LoVo (cell line): ENCODE data around the gene USP46.

Source experiments
- DNase-seq: peaks from one replicate; pipeline ENCODE4 v3.0.0-alpha.2; 2016; ENCODE audit warnings: low spot score

The USP46 gene, protein sequence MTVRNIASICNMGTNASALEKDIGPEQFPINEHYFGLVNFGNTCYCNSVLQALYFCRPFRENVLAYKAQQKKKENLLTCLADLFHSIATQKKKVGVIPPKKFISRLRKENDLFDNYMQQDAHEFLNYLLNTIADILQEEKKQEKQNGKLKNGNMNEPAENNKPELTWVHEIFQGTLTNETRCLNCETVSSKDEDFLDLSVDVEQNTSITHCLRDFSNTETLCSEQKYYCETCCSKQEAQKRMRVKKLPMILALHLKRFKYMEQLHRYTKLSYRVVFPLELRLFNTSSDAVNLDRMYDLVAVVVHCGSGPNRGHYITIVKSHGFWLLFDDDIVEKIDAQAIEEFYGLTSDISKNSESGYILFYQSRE

DNA sequence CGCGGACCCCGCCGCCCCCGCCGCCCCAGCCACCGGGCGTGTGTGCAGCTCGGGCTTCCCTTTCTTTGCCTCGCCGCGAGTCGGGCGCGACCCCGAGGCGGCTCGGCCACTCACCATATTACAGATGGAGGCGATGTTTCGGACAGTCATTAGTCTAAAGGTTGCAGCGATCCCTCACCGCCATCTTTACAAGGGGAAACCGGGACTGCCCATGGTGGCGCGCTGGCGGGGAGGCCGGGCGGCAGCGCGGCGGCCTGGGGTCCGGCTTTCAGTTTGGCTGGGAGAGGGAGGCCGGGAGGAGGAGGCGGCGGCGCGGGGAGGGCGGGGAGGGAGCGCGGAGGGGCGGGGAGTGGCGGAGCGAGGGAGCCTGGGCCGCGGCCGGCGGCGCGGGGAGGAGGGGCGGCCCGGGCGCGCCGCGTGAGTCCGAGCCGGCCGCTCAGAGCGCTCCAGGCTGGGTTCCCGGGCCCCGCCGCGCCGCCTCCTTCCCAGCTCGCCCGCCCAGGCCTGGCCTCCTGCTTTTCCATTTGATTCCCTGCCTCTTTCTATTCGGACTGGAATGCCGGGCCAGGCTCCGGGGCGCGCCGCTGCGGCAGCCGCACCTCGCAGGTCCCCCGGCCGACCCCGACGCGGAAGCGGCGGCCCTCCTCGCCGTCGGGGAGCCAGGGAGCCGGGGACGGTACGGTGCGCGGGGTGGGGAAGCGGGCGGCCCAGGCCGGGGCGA, at the start of gene USP46:
Gene USP46, minus strand, starts transcription at position 301 of the 721 bp plus-strand sequence. Its CDS starts 151 bp downstream, at position 150.
- DNase-seq, result peak; percentile 76

DNA sequence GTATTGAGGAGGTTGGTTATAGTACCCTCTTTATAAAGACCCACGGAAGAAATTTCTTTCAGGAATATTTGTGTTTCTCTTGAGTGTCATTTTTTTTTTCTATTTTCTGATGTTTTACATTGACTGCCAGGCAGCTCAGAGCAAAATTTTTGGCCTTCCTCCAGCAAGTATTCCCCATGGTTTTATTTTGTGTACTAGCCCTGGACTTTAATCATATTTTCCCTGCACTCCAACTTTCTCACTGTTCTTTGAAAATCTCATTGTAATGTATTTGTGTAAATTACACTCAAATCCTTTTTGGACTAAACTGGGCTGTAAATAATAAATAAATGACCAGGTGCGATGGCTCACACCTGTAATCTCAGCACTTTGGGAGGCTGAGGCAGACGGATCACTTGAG, 45.6 kb upstream of the USP46 start:
- DNase-seq, result no peak

DNA sequence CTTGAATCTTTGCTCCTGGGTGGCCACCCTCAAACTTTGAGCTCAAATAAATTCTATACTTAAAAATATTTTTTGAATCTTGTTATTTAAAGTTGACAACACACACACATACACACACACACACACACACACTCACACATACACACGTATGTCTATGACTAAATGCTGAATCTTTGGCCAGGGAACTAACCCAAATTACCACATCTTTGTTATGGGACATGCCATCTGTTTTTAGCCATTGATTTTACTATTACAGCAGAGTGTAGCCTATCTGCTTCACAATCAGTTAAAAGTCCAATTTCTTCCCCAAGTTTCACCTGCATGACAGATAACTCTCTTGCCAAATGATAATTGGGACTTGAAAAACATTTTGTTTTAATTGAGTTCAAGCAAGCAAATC, 45.0 kb upstream of the USP46 start:
- no peak for DNase-seq

DNA sequence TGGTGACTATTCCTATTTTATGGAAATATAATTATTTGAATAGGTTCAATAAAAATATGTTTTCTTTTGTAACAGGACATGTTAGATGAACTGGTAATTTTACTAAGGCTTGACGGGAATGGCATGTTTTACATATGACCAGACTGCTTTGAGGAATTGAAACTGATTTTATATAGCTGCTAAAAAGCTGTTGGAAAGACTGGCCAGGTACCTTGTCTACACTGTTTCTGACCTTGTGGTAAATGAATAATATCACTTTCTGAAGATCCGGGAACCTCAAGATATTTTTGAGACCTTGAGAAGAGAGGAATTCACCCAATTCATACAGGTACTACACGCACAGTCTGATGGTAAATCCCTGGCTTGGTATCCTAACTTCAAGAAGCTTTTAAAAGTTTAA, 42.1 kb upstream of the USP46 start:
- no peak for DNase-seq

DNA sequence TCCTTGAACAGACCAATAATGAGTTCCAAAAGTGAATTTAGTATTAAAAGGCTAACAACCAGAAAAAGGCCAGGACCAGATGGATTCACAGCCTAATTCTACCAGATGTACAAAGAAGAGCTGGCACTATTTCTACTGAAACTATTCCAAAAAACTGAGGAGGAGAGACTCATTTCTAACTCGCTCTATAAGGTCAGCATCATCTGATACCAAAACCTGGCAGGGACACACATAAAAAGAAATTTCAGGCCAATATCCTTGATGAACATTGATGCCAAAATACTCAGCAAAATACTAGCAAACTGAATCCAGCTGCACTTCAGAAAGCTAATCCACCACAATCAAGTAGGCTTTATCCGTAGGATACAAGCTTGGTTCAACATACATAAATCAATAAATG, 35.8 kb upstream of the USP46 start:
- DNase-seq, result no peak

DNA sequence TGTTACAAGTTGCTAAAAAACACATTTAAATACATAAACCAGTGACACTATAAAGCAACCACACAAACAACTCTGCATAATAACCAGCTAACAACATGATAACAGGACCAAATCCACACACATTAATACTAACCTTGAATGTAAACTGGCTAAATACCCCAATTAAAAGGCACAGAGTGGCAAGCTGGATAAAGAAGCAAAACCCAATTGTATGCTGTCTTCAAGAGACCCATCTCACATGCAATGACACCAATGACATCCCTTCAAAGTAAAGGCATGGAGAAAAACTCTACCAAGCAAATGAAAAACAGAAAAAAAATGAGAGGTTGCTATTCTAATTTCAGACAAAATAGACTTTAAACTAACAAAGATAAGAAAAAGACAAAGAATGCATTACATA, 34.4 kb upstream of the USP46 start:
- no peak for DNase-seq

DNA sequence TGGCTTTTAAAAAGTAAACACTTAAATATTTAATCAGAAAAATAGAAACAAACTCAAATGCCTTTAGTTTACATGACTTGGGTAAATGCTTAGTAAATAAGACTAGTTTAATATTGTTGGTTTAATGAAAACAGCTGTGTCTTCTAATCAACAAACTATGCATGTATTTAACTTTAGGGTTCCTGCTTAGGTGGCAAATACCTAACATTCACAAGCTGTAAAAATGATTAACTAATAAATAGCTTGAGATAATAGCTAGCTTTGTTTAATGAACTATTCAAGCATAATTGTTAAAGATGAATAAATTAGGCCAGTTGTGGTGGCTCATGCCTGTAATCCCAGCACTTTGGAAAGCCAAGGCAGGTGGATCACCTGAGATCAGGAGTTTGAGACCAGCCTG, 30.0 kb upstream of the USP46 start:
- no peak for DNase-seq

DNA sequence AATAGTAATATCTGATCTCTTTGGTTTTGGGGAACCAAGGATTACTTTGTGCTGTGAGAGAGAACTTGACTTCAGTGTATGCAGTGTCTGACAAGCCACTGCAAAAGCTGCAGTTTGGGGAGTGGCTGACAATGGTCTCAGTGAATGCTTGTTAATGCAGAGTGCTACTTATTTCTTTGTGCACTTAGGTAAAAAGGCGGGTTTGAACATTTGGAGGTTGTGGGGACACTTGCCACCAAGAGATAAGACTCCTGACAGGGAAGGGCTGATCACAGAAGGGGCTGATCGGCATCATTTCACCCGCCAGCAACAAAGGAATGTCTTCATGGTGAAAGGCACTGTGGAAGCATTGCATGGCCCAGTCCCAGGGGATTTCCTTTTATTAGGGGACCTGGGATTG, 28.6 kb upstream of the USP46 start:
- no peak for DNase-seq

DNA sequence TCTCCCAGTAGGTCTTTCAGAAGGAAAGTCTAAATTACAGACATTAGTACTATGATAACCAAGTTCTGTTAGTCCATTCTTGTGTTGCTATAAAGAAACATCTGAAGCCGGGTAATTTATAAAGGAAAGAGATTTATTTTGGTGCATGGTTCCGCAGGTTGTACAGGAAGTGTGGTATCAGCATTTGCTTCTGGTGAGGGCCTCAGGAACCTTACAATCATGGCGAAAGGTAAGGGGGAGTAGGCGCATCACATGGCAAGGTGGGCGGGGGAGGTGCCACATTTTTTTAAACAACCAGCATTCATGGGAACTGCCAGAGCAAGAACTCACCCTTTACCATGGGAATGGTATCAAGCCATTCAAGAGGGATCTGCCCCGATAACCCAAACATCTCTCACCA, 26.2 kb upstream of the USP46 start:
- no peak for DNase-seq

DNA sequence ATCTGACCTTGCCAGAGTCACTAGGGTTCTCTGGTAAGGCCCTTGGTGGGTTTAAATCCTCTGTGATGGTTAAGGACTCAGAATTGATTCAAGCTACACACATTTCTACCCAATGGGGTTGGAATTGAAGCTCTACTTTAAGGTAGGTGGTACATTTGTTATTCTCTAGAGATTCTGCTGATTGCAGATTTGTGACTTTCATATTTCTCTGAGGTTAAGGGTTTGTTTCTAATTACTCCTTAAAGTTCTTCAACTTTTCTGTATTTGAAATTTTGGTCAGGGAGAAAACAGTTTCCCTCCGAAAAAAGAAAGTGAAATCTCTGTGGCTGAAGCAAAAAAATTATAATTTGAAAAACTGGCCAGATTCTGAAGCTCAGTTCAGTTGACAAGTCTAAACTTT, 25.8 kb upstream of the USP46 start:
- no peak for DNase-seq

DNA sequence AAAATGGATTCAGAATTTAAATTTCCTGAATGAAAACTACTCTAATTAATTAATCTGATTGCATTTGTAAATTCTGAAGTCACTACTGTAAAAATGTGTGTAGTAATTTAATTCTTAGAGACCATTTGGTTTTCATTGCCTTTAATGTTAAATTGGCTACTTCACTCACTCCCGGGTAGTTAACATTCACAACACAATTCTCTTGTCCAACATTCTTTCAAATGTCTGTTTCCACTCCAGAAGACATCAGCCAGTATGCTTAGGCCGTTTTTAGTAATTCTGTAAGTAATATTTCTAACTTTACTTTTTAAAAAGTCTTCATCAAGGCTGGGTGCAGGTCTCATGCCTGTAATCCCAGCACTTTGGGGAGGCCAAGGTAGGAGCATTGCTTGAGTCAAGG, 21.3 kb upstream of the USP46 start:
- DNase-seq, result no peak

DNA sequence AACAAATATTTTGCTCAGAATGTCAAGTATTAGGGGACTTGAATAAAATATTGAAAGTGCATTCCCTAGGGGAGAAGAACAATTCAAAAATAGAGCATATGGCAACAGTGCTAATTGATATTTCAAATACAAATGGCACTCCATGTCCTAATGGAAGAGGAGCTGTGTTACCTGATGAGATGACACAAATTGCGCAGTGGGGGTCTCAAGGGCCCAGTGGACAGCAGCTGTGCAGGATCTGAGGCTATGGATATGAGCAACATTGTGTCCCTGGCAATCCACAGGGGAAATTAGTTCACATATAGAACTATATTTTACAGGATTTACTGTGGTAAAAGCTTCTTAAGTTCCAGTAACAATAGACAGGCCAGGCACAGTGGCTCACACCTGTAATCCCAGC, 17.4 kb upstream of the USP46 start:
- no peak for DNase-seq

DNA sequence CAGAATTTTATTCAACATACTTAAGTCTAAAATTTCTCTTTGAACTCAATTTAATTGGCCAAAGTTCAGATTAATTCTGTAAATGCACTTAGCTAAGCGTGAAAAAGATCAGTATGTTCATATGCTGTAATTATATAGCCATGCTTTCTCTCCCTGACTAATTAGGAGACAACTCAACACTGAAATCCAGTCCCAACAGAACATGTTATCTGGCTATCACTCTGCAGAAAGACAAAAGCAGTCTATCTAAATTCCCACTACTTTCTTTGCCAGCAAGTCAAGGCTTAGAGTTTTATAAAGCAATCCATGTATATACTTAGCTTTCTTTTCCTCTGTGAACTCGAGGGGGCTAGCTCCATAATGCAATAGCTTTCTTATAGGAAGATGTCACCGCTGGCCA, 16.0 kb upstream of the USP46 start:
- no peak for DNase-seq

DNA sequence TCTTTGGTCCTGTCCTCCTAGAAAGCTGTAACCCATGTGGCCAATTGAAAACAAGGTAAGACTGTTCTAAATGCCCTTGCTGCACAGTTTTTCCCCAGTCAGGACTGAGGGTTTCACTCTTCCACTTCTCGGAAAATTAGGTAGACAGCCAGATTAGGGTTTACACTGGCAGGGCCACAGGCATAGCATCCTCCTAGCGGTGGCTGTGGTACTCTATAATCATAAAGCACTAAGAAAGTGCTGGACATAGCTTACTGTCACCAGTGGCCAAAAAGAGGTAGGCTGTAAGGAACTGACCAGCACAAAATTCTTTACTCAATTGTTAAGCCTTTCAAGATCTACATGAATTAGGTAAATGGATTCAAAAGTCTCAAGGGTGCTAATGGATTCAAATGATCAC, 11.6 kb upstream of the USP46 start:
- no peak for DNase-seq

DNA sequence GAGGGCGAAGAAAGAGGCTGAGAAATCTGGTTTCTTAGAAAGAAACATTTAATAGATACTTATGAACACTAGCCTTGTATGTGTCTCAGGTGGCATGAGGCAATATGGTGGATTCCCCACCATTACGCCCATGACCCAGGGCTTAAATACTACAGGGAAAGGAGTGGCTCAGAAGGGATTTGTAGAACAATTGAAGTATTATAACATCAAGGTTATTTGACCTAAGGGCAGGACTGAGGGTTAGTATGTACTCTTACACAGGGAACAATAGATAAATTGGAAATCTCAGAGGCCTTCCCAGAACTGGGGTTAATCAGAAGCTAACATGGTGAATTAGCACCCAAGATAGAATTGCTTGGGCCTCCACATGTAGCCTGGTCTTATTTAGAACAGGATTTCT, 11.0 kb upstream of the USP46 start:
- no peak for DNase-seq

DNA sequence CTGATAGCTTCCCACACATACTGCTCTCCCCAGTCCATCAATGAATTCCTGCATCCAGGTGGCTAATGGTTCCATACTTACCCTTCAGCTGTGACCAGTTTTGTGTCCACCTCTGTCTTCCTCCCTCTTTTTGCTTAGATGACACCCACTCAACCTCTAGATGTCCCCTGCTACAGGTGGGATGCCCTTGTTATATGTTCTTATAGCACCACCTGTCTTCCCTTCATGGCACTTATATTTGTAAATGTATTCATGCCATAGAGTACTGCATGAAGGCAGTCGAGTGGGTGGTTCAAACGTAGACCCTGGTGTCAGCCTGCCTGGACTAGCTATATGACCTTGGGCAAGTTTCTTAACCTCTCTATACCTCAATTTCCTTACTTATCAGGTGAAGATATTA, 6.5 kb upstream of the USP46 start:
- no peak for DNase-seq

DNA sequence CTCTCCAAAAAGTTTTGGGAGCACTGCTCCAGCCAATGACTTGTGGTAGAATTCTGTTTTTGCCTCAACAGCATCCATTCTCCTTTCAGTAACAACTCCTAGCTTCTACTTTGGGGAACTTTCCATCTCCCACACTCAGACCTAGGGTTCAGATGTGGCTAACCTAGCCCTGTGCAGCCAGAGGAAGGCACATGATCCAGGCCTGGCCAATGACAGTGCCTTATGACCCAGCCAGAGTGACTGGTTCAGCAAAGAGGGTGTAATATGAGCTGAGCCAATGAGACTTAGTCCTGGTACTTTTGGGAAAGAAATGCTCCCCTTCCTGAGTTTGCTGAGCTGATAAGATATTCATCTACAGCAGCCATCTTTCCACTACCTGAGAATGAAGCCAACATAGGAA, 5.4 kb upstream of the USP46 start:
- no peak for DNase-seq

DNA sequence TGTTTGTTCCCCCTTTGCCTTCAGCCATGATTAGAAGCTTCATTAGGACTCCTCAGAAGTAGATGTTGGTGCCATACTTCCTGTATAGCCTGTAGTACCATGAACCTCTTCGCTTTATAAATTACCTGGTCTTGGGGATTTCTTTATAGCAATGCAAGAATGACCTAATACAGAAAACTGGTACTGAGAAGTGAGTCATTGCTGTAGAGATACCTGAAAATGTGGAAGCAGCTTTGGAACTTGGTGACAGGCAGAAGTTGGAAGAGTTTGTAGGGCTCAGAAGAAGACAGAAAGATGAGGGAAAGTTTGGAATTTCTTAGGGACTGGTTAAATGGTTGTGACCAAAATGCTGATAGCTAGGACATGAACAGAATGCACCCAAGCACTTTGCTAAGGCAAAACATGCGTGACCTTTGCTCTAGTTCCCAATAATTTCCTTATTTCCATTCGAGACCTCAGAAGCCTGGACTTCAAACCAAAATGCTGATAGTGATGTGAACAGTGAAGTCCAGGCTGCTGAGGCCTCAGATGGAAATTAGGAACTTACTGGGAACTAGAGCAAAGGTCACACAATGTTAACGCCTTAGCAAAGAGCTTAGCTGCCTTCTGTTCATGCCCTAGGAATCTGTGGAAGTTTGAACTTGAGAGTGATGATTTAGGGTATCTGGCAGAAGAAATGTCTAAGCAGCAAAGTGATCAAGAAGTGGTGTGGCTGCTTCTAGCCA, 3.0 kb upstream of the USP46 start:
- no peak for DNase-seq

DNA sequence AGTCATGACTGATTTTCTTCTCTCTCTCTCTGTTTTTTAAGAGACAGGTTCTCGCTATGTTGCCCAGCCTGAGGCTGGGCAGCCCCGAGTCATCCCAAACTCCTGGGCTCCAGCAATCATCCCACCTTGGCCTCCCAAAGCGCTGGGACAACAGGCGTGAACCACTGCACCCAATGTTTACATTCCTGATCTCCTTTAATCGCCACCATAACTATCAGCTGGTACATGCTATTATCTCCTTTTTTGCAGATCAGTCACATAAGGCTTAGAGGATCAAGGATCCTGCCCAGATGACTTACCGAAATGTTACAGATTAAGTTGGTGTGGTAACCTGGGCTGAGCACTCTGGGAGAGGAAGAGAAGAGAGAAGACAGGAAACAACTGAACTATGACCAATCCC, 1.5 kb upstream of the USP46 start:
- DNase-seq, result no peak

DNA sequence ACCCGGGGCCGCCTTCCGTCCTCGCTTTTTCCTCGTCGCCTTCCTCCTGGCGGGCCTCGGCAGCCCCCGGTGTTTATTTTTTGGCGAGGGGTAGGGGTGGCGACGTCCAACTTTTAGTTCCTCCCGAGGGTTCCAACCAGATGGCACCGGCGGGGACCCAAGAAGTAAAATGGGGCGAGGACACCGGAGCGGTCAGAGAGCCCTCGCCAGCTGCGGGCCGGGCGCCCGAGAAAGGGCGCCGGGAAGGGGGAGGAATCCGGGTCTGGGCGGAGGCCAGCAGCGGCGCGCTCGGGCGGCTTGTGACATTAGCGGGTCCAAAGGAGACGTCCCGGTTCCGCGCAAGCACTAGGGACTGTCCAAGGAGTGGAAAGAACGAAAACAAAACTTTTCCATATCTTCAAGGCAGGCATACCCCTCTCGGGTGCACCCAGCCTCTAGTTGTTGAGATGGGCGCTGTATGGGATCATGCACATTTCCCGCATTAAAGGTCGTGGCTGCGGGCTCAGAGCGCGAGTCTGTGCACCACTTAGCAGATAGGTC, 691 bp upstream of the USP46 start:
- peak; percentile 8 for DNase-seq

DNA sequence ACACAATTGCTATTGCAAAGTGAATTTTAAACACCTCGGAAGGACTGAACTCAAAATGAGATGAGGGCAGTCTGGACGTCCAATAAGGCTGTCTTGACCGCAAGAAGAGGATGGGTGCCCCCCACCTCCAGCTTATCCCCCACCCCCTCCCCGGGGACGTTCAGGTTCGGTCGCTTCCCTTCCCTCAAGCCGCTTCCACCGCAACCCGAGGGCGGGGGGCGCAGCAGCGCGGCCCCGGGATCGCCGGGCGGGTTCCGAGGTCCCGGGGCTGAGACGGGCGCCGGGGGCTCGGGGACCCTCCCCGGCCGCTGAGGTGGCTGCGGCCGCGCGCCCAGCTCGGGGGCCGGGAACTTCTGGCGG, 480 bp downstream of the USP46 start:
- no peak for DNase-seq

DNA sequence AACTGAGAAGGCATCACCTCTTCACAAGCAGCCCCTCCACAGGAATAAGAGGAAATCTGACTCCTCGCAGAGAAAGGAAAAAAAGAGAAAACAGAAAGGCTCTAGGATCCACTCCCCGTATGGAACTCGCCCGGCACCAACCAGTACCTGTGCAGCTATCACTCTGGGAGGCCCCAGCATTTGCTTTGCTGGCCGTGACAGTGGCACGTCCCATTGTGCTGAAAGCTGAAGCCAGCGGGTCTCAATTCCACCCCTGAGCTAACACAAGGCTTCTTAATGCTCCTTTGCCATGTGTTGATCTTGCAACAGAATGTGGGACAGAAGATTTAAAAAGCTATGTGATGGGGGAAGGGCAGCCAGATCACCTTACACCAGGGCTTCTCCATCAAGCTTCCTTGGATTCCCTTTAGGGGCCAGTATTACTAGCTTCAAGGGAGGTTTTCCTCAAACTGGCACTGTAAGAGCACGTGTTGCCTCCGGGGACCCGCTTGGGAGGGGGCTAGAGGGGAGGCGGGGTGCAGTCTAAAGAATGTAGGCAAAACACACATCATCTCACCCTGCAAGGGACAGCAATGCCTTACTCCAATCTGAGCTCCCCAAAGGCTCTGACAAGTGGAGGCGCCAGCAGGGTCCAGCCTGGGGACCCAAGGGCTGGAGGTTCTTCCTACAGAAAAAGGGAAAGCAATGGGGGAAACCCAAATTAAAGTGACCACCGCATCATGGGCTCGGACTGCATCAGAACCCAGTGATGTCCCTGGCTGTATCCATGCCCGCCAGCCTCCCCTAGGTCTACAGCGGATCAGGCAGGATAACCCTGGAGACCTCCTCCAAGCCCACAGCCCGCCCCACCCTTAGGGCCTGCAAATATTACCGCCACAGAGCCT, 1.2 kb downstream of the USP46 start:
- DNase-seq, result no peak
